ENCODE results near the gene WRAP53. TPM values are rescaled to one million over a fixed set of nuclear protein-coding genes. Genes with fewer than 3 reads are reported as not detected.
A peak's percentile ranks its signal among the peaks of the same experiment; 100 is the strongest.

WRAP53 gene
- polyA plus RNA-seq, 1 of the 3 experiments (the other 2 are of a cell fraction): 8.6 TPM

DNA sequence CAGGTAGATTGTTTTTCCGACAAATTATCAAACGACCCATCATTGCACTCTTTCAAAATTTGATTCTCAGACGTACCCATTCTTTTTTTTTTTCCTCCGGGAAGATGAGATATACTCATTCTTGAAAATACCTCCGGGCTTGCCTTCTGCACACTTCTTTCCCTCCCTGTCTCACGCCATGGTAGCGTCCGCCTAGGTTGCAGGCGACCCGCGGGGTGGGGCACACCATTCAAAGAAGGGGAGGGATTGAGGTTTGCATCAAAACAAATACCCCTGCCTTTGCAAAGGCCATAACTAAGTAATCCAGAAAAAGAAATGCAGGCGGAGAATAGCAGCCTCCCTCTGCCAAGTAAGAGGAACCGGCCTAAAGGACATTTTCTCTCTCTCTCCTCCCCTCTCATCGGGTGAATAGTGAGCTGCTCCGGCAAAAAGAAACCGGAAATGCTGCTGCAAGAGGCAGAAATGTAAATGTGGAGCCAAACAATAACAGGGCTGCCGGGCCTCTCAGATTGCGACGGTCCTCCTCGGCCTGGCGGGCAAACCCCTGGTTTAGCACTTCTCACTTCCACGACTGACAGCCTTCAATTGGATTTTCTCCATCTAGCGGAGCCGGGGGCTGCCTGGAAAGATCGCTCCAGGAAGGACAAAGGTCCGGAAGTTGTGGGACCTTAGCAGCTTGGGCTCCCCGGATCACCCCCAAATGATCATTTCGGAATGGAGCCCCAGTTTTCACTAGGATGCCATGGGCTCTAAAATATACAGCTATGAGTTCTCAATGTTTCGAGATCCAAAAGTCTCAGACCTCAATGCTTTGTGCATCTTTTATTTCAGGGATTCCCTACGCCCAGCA, 1.8 kb upstream of the WRAP53 start:
- no peaks in the 10 kb centered on the region for H3K9me3 ChIP-seq
- under 1% methylated on average over 29 of the region's 30 CpGs for WGBS (ENCODE audit: low lambda C conversion rate)
- no peak overlapping the region for H2AFZ ChIP-seq (ENCODE audit: low read depth)
- no peaks in the 10 kb centered on the region for H4K20me1 ChIP-seq (ENCODE audit: insufficient read depth)
- peak overlapping the region; percentile 99 for H3K9ac ChIP-seq
- ChIA-PET POLR2A (interaction anchor here (0.6 to 4.5 kb wide), 29 partner anchors 13 to 651 kb away, joined by 3 to 53 read pairs (median 5); partner anchors contain the start of genes ATP1B2, CHD3, CYB5D1 and DNAH2), CTCF (interaction anchor here (0.6 to 7.4 kb wide), 24 partner anchors 13 to 172 kb away, joined by 3 to 166 read pairs (median 8); partner anchors contain the start of genes ATP1B2, DNAH2, EFNB3 and MPDU1)
- H3K4me3 ChIP-seq (ENCODE audit: low read depth in 2 of 2, low read length in 1 of 2): peak overlapping the region; percentile 80 to 91
- no peaks in the 10 kb centered on the region for H3K27me3 ChIP-seq (ENCODE audit: insufficient read depth)
- H3K4me1 ChIP-seq (ENCODE audit: control insufficient read depth in 1 of 2, insufficient read depth in 2 of 2, low read depth in 1 of 2, low read length in 1 of 2): peaks cover 12 to 17% of the 10 kb centered on the region in 2 experiments; a peak in 3 of 4 replicates
- no peaks in the 10 kb centered on the region for H3K9me2 ChIP-seq
- peaks cover 0 to 9% of the 10 kb centered on the region in 2 experiments for H3K36me3 ChIP-seq (replicated peaks in 1 of 2; ENCODE audit: control insufficient read depth in 1 of 2, insufficient read depth in 2 of 2, low read length in 1 of 2)
- H3F3A ChIP-seq (replicated peaks; ENCODE audit: insufficient read depth): peaks cover 27% of the 10 kb centered on the region
- H3K4me2 ChIP-seq: peak overlapping the region; percentile 84
- H3K27ac ChIP-seq (ENCODE audit: low read depth in 2 of 2, low read length in 1 of 2): peak overlapping the region; percentile 97 to 98
- H3K79me2 ChIP-seq (ENCODE audit: insufficient read depth): peaks cover 82% of the 10 kb centered on the region
- DNase-seq: peak; percentile 80
- TF ChIP-seq MXI1 (IDR thresholded peaks at IDR 0.05; ENCODE audit: low read depth, low read length): 0 out of 2 replicates have a peak, but pooled peaks have one; percentile 8
- peak; percentile 83 for TF ChIP-seq TAF1 (IDR thresholded peaks at IDR 0.05; ENCODE audit: borderline replicate concordance, low read depth, low read length)
- no peak for TF ChIP-seq FOXJ3 (CRISPR knock-in tag; IDR thresholded peaks at IDR 0.05)
- no peak for TF ChIP-seq RAD21 (IDR thresholded peaks at IDR 0.05; ENCODE audit: low read length)
- no peak for TF ChIP-seq MEF2A (IDR thresholded peaks at IDR 0.05; ENCODE audit: borderline replicate concordance, low read depth)
- peak; percentile 67 for TF ChIP-seq ELF1 (IDR thresholded peaks at IDR 0.05)
- peak; percentile 95 for TF ChIP-seq POLR2AphosphoS5 (IDR thresholded peaks at IDR 0.05; ENCODE audit: low read depth, low read length)
- peak; percentile 29; the same call in 1 of the 2 replicates for TF ChIP-seq SIN3A (IDR thresholded peaks at IDR 0.05; ENCODE audit: borderline replicate concordance, low read depth, low read length)
- TF ChIP-seq RCOR1 (IDR thresholded peaks at IDR 0.05; ENCODE audit: low read length): no peak
- peak; percentile 70 for TF ChIP-seq GABPA (IDR thresholded peaks at IDR 0.05; ENCODE audit: low read depth)
- TF ChIP-seq, protein P1, sequence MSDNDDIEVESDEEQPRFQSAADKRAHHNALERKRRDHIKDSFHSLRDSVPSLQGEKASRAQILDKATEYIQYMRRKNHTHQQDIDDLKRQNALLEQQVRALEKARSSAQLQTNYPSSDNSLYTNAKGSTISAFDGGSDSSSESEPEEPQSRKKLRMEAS (IDR thresholded peaks at IDR 0.05; ENCODE audit: low read depth): 0 out of 2 replicates have a peak, but pooled peaks have one; percentile 13
- TF ChIP-seq, protein P2, sequence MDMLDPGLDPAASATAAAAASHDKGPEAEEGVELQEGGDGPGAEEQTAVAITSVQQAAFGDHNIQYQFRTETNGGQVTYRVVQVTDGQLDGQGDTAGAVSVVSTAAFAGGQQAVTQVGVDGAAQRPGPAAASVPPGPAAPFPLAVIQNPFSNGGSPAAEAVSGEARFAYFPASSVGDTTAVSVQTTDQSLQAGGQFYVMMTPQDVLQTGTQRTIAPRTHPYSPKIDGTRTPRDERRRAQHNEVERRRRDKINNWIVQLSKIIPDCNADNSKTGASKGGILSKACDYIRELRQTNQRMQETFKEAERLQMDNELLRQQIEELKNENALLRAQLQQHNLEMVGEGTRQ (IDR thresholded peaks at IDR 0.05; ENCODE audit: borderline replicate concordance, low read depth, low read length): no peak
- TF ChIP-seq, protein P3, sequence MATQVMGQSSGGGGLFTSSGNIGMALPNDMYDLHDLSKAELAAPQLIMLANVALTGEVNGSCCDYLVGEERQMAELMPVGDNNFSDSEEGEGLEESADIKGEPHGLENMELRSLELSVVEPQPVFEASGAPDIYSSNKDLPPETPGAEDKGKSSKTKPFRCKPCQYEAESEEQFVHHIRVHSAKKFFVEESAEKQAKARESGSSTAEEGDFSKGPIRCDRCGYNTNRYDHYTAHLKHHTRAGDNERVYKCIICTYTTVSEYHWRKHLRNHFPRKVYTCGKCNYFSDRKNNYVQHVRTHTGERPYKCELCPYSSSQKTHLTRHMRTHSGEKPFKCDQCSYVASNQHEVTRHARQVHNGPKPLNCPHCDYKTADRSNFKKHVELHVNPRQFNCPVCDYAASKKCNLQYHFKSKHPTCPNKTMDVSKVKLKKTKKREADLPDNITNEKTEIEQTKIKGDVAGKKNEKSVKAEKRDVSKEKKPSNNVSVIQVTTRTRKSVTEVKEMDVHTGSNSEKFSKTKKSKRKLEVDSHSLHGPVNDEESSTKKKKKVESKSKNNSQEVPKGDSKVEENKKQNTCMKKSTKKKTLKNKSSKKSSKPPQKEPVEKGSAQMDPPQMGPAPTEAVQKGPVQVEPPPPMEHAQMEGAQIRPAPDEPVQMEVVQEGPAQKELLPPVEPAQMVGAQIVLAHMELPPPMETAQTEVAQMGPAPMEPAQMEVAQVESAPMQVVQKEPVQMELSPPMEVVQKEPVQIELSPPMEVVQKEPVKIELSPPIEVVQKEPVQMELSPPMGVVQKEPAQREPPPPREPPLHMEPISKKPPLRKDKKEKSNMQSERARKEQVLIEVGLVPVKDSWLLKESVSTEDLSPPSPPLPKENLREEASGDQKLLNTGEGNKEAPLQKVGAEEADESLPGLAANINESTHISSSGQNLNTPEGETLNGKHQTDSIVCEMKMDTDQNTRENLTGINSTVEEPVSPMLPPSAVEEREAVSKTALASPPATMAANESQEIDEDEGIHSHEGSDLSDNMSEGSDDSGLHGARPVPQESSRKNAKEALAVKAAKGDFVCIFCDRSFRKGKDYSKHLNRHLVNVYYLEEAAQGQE (IDR thresholded peaks at IDR 0.05; ENCODE audit: low read depth, low read length): peak; percentile 62; the same call in 1 of the 2 replicates
- TF ChIP-seq, protein P4, sequence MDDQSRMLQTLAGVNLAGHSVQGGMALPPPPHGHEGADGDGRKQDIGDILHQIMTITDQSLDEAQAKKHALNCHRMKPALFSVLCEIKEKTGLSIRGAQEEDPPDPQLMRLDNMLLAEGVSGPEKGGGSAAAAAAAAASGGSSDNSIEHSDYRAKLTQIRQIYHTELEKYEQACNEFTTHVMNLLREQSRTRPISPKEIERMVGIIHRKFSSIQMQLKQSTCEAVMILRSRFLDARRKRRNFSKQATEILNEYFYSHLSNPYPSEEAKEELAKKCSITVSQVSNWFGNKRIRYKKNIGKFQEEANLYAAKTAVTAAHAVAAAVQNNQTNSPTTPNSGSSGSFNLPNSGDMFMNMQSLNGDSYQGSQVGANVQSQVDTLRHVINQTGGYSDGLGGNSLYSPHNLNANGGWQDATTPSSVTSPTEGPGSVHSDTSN (IDR thresholded peaks at IDR 0.05): peak; percentile 6; the same call in 1 of the 2 replicates
- TF ChIP-seq CHD2 (IDR thresholded peaks at IDR 0.05; ENCODE audit: low read length, partially characterized antibody): no peak
- peak in 1 of 2 experiments; percentile 50; a peak in 1 of 4 replicates for TF ChIP-seq EP300 (IDR thresholded peaks at IDR 0.05; ENCODE audit: borderline replicate concordance in 1 of 2, low read depth in 1 of 2, low read length in 1 of 2)
- TF ChIP-seq, protein P5, sequence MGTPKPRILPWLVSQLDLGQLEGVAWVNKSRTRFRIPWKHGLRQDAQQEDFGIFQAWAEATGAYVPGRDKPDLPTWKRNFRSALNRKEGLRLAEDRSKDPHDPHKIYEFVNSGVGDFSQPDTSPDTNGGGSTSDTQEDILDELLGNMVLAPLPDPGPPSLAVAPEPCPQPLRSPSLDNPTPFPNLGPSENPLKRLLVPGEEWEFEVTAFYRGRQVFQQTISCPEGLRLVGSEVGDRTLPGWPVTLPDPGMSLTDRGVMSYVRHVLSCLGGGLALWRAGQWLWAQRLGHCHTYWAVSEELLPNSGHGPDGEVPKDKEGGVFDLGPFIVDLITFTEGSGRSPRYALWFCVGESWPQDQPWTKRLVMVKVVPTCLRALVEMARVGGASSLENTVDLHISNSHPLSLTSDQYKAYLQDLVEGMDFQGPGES (IDR thresholded peaks at IDR 0.05; ENCODE audit: low read depth, low read length): no peak
- peak; percentile 20; the same call in 1 of the 2 replicates for TF ChIP-seq JUND (IDR thresholded peaks at IDR 0.05)
- TF ChIP-seq TEAD4 (IDR thresholded peaks at IDR 0.05; ENCODE audit: borderline replicate concordance, insufficient read depth): no peak
- no peak for TF ChIP-seq RFX5 (IDR thresholded peaks at IDR 0.05; ENCODE audit: low read length)
